T-helper 1 cell treated with Interleukin-12 subunit alpha and Interleukin-12 subunit beta and Interleukin-4 antibody, amounts not matched to agents 30 μg/mL and 1 μg/mL, for 36 hours (primary cell): ENCODE results near the gene FBXO15.

Experiments
- H3K27ac Mint-ChIP-seq: one replicate; pipeline ENCODE4 v1.8.0; 2021; ENCODE audit warnings: mild to moderate bottlenecking, mixed read lengths
- H3K27me3 Mint-ChIP-seq: one replicate; pipeline ENCODE4 v1.8.0; 2021; ENCODE audit warnings: low read depth, mixed read lengths
- H3K36me3 Mint-ChIP-seq: one replicate; pipeline ENCODE4 v1.8.0; 2021; ENCODE audit warnings: low read depth, mixed read lengths
- H3K4me1 Mint-ChIP-seq: one replicate; pipeline ENCODE4 v1.8.0; 2021; ENCODE audit warnings: low read depth, mixed read lengths
- H3K4me3 Mint-ChIP-seq: one replicate; pipeline ENCODE4 v1.8.0; 2021; ENCODE audit warnings: mild to moderate bottlenecking, moderate library complexity, mixed read lengths
- H3K9me3 Mint-ChIP-seq: one replicate; pipeline ENCODE4 v1.8.0; 2021; ENCODE audit warnings: mixed read lengths

Gene FBXO15

DNA sequence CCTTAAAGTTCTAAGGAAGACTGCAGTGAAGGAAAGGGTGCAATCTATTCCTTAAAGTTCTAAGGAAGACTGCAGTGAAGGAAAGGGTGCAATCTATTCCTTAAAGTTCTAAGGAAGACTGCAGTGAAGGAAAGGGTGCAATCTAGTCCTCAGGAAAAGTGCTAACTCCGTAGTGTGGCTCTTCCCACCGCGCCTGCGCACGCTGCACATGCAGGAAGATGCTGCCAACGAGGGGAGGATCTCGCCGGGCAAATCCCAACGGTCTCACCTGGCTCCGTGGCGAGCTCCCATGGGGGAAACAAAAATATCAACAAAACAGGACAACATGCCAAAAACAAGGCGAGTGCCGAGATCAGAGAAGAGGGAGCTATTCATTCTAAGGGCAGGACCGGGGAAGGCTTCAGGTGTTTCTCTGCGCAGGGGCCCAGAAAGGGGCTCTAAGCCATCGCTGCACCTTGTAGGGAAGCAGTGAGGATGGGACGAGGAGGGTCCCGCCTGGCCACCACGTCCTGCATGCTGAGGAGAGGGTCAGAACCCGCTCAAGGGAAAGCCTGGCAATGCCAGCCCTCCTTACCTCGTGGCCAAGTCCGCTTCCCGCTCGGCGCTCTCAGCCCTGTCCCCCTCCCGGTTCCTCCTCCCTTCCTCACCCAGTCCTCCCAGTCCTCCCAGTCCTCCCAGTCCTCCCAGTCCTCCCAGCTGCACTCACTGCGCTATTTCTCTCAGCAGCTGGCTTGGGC lies 25.2 kb upstream of the FBXO15 start:
- peaks cover 6% of the 10 kb centered on the region for H3K4me1 Mint-ChIP-seq
- H3K27me3 Mint-ChIP-seq, result peaks cover 15% of the 10 kb centered on the region
- H3K4me3 Mint-ChIP-seq, result no peak overlapping the region
- no peaks in the 10 kb centered on the region for H3K36me3 Mint-ChIP-seq
- no peaks in the 10 kb centered on the region for H3K9me3 Mint-ChIP-seq
- H3K27ac Mint-ChIP-seq, result no peak overlapping the region

DNA sequence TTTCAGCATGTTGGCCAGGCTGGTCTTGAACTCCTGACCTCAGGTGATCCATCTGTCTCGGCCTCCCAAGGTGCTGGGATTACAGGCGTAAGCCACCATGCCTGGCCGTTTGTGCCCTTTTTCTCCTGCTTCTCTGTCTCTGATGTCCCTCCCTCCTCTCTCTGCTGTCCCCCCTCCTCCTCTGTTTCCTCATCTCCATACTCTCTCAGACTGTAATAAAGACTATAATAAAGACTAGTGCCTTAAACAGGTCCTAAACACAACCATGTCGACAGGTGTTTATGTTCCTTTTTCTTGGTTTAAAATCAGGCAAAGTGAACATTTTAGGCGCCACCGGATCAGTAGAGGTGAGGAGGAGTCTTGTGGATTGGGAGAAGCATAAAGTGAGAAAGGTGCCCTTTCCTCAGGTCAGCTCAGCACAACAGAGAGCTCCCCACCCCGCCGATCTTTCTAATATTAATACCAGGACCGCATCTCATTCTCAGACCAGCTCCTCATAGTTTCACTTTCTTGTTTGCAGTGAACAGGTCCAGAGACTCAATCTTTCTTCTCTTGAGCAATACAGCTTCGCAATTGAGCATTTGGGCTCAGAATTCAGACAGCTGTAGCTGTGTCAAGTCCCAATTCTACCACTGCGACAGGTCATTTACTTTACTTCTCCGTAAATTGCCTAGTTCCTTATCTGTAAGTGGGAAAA lies 24.4 kb upstream of the FBXO15 start:
- Mint-ChIP-seq H3K27me3 (peaks cover 15% of the 10 kb centered on the region), H3K4me1 (peaks cover 6% of the 10 kb centered on the region), H3K4me3 (peak overlapping the region; percentile 19), H3K27ac (no peak overlapping the region), H3K36me3 (no peaks in the 10 kb centered on the region), H3K9me3 (no peaks in the 10 kb centered on the region)

DNA sequence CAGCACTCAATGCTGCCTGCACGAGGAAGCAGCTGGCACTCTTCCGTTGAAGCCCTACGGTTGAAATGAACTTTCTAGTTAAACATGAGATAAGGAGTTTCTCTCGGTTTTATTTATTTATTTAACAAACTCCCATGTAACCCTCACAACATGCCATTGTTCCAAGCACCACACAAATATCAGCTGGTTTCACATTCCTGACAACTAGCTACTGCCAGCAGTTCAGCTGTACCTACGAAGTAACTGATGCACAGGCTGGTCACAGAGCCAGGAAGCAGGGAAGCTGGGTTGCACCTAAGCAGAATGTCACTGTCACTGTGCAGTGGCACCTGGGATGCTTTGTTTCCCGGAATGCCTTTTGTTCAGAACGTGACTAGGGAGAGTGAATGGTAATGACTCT lies 18.8 kb upstream of the FBXO15 start:
- Mint-ChIP-seq H3K36me3 (peaks cover 3% of the 10 kb centered on the region), H3K4me3 (no peak overlapping the region), H3K27me3 (peaks cover 6% of the 10 kb centered on the region), H3K9me3 (no peaks in the 10 kb centered on the region), H3K27ac (no peak overlapping the region), H3K4me1 (no peaks in the 10 kb centered on the region)

DNA sequence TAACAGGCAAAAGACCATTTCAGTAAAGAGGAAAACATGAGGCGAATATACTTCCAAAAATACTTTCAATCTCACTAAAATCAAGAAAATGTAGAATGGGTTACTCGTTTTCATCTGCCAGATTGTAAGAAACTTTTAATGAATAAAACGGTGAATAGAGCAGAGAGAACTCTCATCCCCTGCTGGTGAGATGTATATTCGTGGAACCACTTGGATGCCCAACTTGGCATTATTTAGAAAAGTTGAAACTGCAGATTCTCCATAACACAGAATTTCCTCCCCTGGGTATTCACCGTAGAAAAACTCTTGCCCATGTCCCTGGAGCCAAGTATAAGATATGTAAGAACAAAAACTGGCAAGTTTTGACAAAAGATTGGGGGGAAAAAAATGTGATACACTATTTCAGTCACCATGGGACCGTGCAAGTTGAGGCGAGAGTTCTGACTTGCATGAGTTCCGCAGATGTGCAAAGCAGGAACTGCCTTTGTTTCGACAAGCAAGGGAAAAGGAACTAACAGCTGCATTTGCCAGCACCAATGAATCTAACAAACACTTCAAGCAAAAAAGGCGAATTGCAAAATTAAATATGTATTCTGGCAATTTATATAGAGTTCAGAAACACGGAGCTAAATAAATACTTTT lies 15.5 kb upstream of the FBXO15 start:
- Mint-ChIP-seq H3K4me3 (no peak overlapping the region), H3K9me3 (no peaks in the 10 kb centered on the region), H3K36me3 (peaks cover 19% of the 10 kb centered on the region), H3K27me3 (no peaks in the 10 kb centered on the region), H3K27ac (no peak overlapping the region), H3K4me1 (no peaks in the 10 kb centered on the region)

DNA sequence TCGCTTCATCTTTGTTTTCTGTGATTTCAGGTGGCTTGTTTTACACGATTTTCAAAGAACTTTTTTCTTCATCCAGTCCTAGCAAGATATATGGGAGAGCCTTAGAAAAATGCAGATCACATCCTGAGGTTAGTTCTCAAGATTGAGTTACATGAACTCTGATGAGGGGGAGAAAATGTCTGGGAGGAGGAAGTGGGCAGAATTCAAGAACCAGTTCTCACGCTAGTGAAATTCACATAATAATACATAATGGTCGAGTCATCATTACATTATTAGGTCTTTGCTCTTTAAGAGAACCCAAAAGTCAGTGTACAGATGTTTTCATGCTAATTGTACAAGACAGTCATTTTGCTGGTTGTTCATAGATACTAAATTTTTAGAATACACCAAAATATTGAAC lies 7.6 kb upstream of the FBXO15 start:
- Mint-ChIP-seq H3K27me3 (no peaks in the 10 kb centered on the region), H3K36me3 (peaks cover 29% of the 10 kb centered on the region), H3K4me3 (no peak overlapping the region), H3K4me1 (peaks cover 23% of the 10 kb centered on the region), H3K9me3 (no peaks in the 10 kb centered on the region), H3K27ac (no peak overlapping the region)

DNA sequence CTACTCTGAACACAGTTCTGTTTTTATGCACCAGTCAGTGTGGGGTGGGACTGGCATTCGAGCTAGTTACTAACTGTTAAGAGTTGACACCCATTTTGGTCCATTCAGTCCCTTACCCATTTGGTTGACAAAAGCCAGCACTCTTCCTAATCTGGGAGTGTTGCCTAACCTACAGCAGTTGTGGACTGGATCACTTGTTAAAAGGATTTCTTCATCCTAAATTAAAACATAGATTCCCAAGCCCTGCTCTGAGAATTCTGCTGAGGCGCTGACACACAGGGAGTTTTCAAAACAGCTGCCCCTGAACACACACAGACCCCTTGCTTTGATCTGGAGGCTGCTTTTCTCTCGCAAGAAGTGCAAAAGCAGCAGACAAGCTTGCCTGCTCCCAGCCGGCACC lies 7.1 kb upstream of the FBXO15 start:
- H3K4me3 Mint-ChIP-seq, result no peak overlapping the region
- no peak overlapping the region for H3K27ac Mint-ChIP-seq
- peaks cover 27% of the 10 kb centered on the region for H3K36me3 Mint-ChIP-seq
- H3K4me1 Mint-ChIP-seq, result peaks cover 28% of the 10 kb centered on the region
- no peaks in the 10 kb centered on the region for H3K27me3 Mint-ChIP-seq
- H3K9me3 Mint-ChIP-seq, result no peaks in the 10 kb centered on the region

DNA sequence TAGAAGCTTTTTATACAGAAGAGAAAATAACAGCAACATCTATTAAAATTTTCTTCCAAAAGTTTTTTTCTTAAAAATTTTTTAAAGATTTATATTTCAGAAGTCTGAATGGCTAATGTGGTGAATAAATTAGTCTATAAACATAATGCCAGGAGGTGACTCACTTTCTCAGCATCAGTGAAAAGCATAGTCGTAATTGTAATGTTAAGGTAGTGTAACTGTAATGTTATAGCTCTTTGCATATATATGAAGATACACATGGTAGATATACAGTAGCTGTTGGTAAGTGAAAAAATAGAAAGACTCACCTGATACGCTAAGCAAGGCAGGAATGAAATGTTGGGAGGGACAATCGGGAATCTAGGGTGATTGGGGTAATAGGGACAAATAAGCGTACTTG lies 6.2 kb upstream of the FBXO15 start:
- no peak overlapping the region for H3K27ac Mint-ChIP-seq
- peaks cover 20% of the 10 kb centered on the region for H3K36me3 Mint-ChIP-seq
- H3K27me3 Mint-ChIP-seq, result no peaks in the 10 kb centered on the region

DNA sequence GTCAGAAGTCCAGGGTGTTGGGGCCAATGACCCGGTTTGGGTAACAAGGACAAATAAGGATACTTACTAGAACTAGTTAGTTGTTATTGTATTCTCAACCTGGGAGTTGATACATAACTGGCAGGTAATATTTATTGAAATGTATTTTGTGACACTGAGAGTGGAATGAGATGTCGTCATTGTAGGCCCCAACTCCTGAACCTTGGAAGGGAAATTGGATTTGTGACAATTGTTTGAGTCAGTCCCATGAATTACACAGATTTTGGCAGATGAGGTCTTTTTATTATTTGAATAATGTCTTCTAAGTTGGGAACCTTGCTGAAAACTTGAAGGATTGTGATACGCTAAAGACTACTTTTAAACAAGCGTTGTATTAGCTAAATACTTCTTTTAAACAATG lies 5.7 kb upstream of the FBXO15 start:
- no peak overlapping the region for H3K27ac Mint-ChIP-seq
- peaks cover 37% of the 10 kb centered on the region for H3K4me1 Mint-ChIP-seq
- H3K9me3 Mint-ChIP-seq, result no peaks in the 10 kb centered on the region
- no peaks in the 10 kb centered on the region for H3K27me3 Mint-ChIP-seq
- peaks cover 19% of the 10 kb centered on the region for H3K36me3 Mint-ChIP-seq
- no peak overlapping the region for H3K4me3 Mint-ChIP-seq

More for the DNA sequence above, 6.2 kb upstream of the FBXO15 start:
- H3K4me3 Mint-ChIP-seq, result no peak overlapping the region
- H3K9me3 Mint-ChIP-seq, result no peaks in the 10 kb centered on the region
- H3K4me1 Mint-ChIP-seq, result peaks cover 36% of the 10 kb centered on the region

DNA sequence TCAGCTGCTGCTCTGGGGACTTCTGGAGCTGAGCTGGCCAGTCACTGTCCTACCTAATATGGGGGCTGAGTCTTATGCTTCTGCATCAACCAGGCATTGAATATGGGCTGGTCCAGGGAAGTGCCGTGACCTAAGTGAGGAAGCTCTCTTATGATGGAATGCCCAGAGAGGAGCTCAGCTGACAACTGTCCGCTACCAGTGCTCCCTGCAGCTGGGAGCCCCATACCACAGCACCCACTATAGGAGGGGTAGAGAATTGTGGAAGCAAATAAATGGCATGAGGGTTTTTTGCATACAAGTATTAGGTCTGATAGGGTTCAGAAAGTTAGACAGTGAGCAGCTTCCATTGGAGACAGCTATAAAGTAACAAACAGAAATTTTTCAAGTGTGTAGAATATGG lies 5.2 kb upstream of the FBXO15 start:
- H3K27ac Mint-ChIP-seq, result no peak overlapping the region
- H3K4me3 Mint-ChIP-seq, result no peak overlapping the region
- H3K36me3 Mint-ChIP-seq, result peaks cover 15% of the 10 kb centered on the region
- no peaks in the 10 kb centered on the region for H3K9me3 Mint-ChIP-seq
- peaks cover 37% of the 10 kb centered on the region for H3K4me1 Mint-ChIP-seq
- H3K27me3 Mint-ChIP-seq, result no peaks in the 10 kb centered on the region

DNA sequence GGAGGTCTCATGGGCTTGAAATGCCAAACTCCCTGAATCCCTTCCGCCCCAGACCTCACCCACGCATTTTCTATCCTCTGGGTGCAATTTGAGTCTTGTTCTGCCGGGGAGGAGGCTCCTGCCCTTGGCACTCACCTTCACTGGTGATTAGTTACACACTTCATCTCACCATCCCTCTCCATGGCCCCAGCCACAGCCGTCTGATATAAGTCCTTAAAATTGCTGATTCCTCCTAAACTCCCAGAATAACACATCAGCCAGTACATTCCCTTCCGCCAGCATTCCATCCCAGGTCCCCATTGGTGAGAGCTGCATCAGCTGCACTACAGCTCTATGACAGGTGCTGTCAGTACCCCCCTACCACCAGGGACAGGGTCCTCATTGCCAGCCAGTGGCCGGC lies 4.6 kb upstream of the FBXO15 start:
- no peak overlapping the region for H3K4me3 Mint-ChIP-seq
- H3K4me1 Mint-ChIP-seq, result peaks cover 38% of the 10 kb centered on the region
- H3K9me3 Mint-ChIP-seq, result no peaks in the 10 kb centered on the region
- H3K36me3 Mint-ChIP-seq, result peaks cover 16% of the 10 kb centered on the region
- H3K27ac Mint-ChIP-seq, result no peak overlapping the region
- H3K27me3 Mint-ChIP-seq, result peaks cover 4% of the 10 kb centered on the region

DNA sequence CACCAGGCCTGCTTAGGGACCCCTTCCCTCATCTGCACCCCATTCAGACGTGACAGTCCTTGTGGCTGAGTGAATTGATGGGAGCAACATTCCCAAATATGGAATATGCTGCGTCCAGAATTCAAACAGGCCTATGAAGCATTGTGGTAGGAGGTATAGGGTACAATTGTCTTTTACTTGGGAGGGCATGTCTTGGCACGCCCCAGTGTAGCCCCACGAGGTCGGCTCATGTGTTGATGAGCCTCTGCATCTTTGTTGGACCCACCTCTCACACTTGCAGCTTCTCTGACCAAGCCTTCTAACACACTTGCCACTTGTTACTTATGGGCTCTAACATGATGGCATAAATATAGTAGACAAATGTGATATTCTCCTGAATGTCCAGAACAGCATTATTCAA lies 2.2 kb upstream of the FBXO15 start:
- Mint-ChIP-seq H3K27ac (no peak overlapping the region), H3K4me1 (peaks cover 44% of the 10 kb centered on the region), H3K27me3 (peaks cover 4% of the 10 kb centered on the region), H3K9me3 (no peaks in the 10 kb centered on the region), H3K36me3 (peaks cover 4% of the 10 kb centered on the region), H3K4me3 (peak overlapping the region; percentile 66)

DNA sequence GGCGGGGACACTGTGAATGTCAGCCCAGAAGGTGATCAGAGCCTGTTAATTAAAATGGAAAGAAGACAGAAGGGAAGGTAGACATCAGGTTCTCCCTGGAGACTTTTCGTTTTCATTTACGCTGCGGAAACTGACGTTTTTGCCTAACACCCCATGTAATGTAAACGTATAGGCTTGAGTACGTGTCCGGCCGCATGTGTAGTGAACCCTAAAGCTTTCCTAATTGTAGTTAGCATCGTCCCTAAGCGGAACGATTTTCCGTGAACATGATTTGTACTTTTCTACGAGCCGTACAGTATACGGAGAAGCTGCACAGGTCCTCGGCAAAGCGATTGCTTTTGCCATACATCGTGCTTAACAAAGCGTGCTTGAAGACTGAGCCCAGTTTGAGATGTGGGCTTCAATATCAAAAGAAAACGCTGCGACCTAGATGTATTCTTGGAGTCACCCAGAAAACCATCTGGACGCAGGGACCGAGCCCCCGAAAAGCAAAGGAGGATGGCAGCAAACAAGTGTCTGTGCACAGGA lies 973 bp upstream of the FBXO15 start:
- Mint-ChIP-seq H3K4me1 (peaks cover 44% of the 10 kb centered on the region), H3K36me3 (peaks cover 4% of the 10 kb centered on the region), H3K4me3 (peak overlapping the region; percentile 98), H3K27ac (peak overlapping the region; percentile 98), H3K9me3 (no peaks in the 10 kb centered on the region), H3K27me3 (peaks cover 4% of the 10 kb centered on the region)

DNA sequence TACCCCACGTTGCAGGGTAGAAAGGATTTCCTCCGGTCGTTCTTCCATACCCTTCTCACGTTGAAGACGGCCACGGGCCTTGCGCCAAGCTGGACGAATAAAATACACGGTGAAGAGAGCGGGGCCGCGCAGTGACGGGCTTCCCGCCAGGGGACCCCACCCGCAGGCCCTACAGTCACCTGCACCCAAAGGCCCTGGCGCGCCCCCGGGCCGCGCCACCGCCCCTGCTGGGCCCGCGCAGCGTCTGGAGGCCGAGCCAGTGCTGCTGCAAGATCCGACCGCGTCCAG lies 199 bp downstream of the FBXO15 start:
- Mint-ChIP-seq H3K36me3 (peaks cover 2% of the 10 kb centered on the region), H3K27me3 (peaks cover 4% of the 10 kb centered on the region), H3K4me1 (peaks cover 35% of the 10 kb centered on the region), H3K4me3 (peak overlapping the region; percentile 98), H3K9me3 (no peaks in the 10 kb centered on the region), H3K27ac (peak overlapping the region; percentile 98)

DNA sequence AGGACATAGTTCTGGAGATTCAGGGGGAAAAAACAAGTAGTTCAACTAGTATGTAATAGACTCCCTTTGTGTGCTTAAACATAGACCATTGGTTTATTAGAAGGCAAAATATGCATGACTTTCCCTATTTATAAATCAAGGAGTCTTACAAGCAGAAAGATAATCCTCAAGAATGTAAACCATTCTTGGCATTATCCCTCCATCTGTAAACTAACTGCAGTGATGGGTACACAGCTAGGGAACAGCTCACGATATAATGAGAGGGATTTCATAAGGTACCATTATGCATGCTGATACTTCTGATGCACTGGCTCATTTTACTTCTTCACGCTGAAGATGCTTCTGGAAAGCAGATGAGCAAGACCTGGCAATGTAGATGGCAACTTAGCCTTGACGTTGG lies 878 bp downstream of the FBXO15 start:
- H3K36me3 Mint-ChIP-seq, result peaks cover 2% of the 10 kb centered on the region
- H3K27me3 Mint-ChIP-seq, result peaks cover 4% of the 10 kb centered on the region
- H3K4me3 Mint-ChIP-seq, result peak overlapping the region; percentile 98
- H3K4me1 Mint-ChIP-seq, result peaks cover 32% of the 10 kb centered on the region
- peak overlapping the region; percentile 76 for H3K27ac Mint-ChIP-seq
- H3K9me3 Mint-ChIP-seq, result no peaks in the 10 kb centered on the region

DNA sequence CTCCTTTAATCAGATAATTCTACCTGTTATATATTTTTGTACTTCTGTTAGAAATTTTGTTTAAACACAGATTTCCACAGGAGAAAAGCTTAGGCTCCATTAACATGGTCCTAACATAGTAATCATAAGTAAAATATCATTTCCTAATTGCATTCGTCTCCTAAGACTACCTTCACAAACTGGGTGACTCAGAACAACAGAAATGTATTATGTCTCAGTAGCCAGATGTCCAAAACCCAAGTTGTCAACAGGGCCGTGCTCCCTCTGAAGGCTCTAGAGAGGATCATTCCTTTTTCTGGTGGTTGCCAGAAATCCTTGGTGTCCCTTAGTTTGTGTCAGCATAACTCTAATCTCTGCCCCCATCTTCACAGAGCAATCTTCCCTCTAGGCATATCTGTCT lies 5.4 kb downstream of the FBXO15 start:
- H3K4me3 Mint-ChIP-seq, result no peak overlapping the region
- no peaks in the 10 kb centered on the region for H3K36me3 Mint-ChIP-seq
- no peaks in the 10 kb centered on the region for H3K27me3 Mint-ChIP-seq
- no peak overlapping the region for H3K27ac Mint-ChIP-seq
- no peaks in the 10 kb centered on the region for H3K9me3 Mint-ChIP-seq
- peaks cover 13% of the 10 kb centered on the region for H3K4me1 Mint-ChIP-seq
